Measurements from ENCODE around the gene ASB7. TPM values are rescaled to one million over a fixed set of nuclear protein-coding genes. Genes with fewer than 3 reads are reported as not detected.
"Not testable (repeated sequence)": the region's sequence is repeated elsewhere in the genome, so short reads cannot be mapped to it uniquely, and the experiment has no call there.

Gene ASB7
- polyA plus RNA-seq, 12 donors, result 8.2 to 10.4 (median 9.6) TPM; not detected in 1

DNA sequence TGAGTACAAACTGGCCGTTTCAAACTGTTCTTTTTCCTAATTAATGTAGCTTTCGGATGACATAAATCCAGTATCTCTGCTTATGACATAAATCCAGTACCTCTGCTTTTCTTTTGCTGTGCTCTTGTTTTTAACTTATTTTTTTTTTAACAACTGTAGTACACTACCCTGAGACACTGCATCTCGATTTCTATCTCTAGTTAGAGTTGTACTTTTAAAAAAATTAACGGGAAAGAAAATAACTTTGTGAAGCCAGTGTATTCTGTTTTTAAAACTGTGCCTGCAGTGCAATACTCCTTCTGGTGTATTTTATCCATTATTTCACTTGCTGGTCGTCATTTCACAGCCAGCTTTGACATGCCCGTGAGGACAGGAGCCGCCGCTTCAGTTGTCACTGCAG lies 46.6 kb downstream of the ASB7 start:
- no peak for DNase-seq

DNA sequence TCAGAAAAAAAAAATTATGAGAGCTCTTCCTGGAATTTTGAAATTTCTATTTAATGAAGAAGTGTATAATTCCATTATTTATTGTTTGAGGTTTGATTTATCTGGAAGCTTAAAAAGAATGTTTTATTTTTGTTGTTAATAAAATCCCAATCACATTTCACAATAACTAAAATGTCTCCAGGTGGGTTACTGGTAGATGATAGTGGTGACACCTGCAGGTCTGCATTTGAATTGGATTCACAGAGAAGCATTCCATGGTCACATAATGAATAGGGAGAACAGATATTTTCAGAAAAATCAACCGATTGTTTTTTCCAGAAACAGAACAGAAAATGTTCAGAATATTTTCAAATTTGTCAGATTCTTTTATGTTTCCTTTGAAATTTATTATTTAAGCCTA lies 48.3 kb downstream of the ASB7 start:
- no peak for DNase-seq

DNA sequence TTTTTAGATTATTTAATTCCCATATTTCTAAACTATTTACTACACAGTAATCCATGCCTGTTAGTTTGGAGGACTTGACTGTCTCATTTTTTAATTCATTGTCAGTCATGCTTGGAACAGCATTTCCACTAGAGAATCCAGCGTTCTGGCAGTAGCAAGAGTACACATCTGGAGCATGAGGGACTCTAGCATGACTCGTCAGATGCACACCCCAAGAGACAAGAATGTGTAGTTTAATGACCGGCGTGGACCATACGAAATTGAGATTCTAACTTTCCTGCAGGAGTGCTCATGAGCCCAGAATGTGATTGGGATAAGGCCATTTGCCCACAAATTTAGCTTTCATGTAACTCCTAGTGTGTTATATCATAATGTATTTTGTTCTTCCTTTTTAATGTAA lies 48.9 kb downstream of the ASB7 start:
- DNase-seq, result peak; percentile 63

GRCh38 chr15:100652116-100652515 lies 49.7 kb downstream of the ASB7 start:
- DNase-seq, result no peak

- DNase-seq, result no peak
These were observed 51.2 kb downstream of the ASB7 start for GRCh38 chr15:100653608-100654007.

DNA sequence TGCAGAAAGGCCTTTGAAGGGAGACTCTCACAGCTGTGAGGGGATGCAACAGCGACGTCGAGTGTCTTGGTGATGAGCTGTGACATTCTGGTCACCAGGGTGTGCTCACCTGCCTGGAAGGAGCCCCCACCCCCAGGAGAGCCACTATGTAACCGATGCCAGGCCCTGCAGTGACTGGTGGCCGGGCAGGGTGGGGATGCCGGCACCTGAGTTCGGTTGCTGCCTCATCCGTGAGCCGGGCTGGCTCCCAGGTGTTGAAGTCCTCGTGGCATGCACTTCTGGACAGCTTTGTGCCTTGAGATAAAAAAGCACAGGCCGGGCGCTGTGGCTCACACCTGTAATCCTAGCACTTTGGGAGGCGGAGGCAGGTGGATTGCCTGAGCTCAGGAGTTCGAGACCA lies 56.5 kb downstream of the ASB7 start:
- DNase-seq, result no peak

DNA sequence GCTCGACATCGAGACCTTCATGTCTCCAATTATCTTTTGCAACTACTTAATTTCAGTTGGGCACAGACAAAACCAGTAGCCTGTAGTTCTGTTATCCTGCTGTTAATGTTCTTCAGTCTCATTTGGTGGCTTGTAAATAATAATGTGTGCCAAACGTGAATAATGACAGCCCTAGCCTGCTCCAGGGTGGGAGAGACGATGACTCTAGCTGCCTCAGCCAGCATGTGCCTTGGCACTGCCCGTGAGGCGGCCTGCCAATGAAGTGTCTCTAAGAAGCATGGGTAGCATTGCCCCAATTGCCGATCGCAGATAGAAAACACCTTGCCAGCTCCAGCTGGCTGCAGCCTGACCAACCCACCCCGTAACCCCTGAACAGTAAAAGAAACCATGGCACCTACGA lies 58.8 kb downstream of the ASB7 start:
- no peak for DNase-seq

DNA sequence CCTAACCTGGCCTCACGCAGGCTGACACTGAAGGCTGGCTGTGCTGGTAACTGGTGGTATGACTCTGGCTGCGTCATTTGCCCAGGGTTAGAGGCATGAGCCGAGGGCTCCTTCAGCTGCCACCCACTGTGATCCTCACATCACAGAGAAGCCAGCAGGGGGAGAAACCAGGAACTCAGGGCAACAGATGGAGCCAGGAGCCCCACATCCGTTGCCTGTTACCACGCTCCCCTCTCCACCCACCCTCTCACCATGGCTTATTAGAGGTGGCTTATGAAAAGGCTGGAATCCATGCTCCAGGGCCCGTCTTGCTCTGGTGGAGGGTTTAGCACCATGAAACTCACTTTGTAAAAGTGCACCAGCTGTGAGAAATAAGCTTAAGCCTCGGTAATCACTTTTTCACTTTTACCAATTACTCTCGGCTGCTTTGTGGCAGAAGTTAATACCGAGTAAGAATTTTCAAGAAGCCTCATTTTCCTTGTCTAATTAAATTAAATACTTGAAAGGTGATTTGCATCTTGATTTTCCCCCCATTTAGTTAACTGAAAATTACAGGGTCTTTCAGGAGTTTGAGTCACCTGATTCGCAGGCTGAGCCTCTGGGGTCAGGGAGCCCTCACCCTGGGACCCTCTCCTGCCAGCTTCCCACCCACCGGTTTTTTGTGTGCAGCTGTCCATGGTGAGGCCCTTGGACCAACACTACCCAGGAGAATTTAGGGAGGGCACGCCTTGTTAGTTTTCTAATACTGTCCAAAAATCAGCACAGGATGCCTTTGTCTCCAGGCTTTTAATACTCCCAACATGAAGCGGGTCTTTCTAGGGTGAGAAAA lies 60.9 kb downstream of the ASB7 start:
- DNase-seq, result no peak

DNA sequence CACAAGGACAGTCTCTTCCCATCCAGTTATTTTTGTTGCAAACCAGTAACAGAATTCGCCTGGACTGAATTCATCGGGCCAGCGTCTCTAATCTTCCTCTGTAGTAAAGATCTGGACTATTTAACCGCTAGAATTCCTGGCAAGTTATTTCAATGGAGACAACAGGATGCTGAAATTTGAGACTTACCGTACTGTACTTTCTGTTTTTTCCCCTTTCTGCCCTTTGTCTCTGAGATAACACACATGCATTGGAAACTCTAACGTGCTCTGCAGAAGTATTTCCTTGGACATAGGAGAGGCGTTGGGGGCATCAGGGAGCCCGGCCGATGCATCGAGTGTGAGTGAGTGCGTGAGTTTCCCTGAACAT lies 61.5 kb downstream of the ASB7 start:
- DNase-seq, result no peak

- DNase-seq, result no peak
These were observed 63.2 kb downstream of the ASB7 start for GRCh38 chr15:100665570-100665969.

- peak; percentile 88 for DNase-seq
These were observed 65.3 kb downstream of the ASB7 start for GRCh38 chr15:100667405-100668347.

- DNase-seq, result no peak
These were observed 66.0 kb downstream of the ASB7 start for GRCh38 chr15:100668348-100668745.

- no peak for DNase-seq
These were observed 66.9 kb downstream of the ASB7 start for GRCh38 chr15:100669260-100669659.

GRCh38 chr15:100670505-100671021 lies 68.2 kb downstream of the ASB7 start:
- DNase-seq, result no peak

GRCh38 chr15:100671124-100671680 lies 68.8 kb downstream of the ASB7 start:
- no peak for DNase-seq

DNA sequence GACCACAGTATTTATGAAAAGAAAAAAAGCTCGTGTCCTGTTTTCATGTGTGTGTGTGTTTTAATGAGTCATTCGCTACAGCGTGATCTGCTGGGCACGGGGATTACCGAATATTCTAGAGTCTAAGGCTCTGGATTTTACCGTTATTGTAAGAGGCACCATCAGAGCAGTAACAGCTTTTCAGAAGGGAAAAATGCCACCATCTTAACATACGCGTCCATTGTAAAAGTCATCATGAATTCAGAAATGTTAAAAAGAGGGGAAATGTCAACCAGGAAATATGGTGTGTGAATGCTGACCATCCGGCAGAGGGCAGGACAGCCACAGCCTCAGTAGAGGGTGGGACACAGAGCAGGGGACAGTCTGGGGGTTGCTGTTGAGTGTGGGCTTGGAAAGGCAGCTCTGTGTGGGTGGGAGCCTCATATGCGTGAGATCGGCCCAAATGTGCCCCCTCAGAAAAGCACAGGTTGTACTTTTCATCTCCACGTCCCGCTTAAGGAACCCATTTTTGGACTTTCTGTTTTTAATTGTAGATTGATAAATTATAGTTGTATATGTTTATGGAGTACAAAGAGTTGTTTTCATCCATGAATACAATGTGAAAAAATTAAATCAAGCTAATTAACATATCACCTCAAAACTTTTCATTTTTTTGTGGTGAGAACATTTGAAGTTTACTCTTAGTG lies 69.6 kb downstream of the ASB7 start:
- no peak for DNase-seq

- no peak for DNase-seq
These were observed 70.6 kb downstream of the ASB7 start for GRCh38 chr15:100672959-100673358.

GRCh38 chr15:100679151-100679550 lies 76.8 kb downstream of the ASB7 start:
- DNase-seq, result not testable (repeated sequence)

DNA sequence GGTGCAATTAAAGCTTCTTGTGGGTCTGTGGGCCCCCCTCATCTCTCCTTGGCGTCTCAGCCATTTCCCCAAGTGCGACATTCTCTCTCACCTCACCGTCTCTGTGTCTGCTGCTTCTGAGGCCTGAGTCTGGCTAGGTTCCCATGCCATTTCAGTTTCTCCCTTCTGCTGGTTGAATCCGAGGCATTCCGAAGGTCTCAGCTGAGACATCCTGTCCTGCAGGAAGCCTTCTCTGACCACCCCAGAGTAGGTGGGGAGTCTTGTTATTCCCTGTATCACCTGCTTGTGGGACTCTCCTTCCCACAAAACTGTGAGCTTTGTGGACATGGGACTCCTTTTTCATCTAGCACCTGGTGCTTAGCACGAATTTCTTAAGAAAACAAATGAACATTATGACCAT lies 78.3 kb downstream of the ASB7 start:
- DNase-seq, result no peak

DNA sequence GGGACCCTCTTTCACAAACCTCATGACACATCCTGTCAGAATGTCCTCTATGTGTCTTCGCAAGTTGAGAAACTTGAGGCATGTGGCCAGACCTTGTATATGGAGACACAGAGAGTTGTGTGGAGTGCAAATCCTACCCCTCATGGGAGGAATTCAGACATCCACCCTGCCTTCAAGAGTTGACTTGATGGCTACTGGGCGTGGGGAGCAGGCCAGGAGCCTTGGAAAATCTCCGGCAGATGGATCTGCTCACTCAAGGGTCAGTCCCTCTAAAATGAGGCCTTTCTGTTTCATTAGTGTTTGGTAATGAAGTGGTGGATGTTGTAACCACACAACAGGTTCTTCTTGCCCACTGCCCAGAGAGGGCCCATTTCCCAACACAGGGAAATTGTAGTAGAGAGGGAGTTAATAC lies 79.0 kb downstream of the ASB7 start:
- no peak for DNase-seq

DNA sequence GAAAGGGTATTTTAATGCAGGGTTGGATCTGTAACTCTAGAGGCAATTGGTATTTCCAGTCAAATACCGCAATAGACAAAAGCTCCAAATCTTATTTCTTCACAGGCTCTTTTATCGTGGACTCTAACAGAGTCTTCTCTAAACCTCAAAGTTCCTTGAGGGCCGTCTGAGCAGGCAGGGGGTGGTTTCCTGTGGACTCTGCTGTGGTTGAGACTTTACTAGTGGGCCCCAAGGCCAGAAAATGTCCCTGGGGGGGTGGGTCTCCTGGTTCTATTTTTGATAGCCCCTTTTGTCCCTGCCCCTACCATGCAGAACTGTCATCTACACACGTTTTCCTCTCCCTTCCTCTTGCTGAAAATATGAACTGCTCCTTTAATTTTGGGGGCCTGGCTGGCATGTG lies 80.1 kb downstream of the ASB7 start:
- no peak for DNase-seq

GRCh38 chr15:100683434-100683833 lies 81.0 kb downstream of the ASB7 start:
- DNase-seq, result no peak
